ENCODE results near the gene EVA1C.
A peak's percentile ranks its signal among the peaks of the same experiment; 100 is the strongest.
"Not testable (repeated sequence)": the region's sequence is repeated elsewhere in the genome, so short reads cannot be mapped to it uniquely, and the experiment has no call there.

Gene EVA1C

DNA sequence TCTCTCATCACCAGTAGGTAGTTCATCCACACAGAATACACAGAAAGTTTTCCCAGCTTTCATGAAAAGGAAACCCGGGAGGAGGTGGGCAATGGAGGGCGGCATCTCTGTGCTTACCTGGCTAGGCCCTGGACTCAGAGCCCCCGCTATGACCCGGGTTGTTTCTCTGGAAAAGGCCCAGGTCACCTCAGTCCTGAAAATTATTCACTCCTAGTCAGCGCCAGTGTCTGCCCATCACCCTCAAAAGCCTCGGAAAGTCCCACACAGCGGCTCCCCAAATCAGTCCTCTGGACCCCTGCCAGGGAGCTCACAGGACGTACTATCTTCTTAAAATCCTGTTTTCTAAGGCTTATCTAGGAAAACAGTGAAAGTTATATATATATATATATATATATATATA is 121.6 kb downstream of the EVA1C start:
- DNase-seq: no peak

GRCh38 chr21:32535612-32536011 is 123.1 kb downstream of the EVA1C start:
- DNase-seq: no peak

- DNase-seq: no peak
These were observed 125.0 kb downstream of the EVA1C start for GRCh38 chr21:32537569-32537881.

DNA sequence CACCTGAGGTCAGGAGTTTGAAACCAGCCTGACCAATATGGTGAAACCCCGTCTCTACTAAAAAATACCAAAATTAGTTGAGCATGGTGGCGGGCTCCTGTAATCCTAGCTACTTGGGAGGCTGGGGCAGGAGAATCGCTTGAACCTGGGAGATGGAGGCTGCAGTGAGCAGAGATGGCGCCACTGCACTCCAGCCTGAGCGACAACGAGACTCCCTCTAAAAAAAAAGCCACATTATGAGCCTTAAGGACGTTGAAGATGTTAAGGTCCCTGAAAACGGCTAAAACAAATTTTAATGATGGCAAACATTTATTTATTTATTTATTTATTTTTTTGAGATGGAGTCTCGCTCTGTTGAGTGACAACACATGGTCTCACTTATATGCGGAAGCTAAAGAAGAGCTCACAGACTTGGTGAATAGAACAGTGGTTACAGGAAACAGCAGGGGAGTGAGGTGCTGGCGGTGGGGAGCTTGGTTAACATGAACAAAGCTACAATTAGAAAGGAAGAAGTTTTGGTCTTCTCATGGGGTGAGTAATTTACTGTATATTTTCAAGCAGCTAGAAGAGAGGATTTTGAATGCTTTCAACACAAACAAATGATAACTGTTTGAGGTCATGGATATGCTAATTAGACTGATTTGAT is 125.8 kb downstream of the EVA1C start:
- no peak for DNase-seq

DNA sequence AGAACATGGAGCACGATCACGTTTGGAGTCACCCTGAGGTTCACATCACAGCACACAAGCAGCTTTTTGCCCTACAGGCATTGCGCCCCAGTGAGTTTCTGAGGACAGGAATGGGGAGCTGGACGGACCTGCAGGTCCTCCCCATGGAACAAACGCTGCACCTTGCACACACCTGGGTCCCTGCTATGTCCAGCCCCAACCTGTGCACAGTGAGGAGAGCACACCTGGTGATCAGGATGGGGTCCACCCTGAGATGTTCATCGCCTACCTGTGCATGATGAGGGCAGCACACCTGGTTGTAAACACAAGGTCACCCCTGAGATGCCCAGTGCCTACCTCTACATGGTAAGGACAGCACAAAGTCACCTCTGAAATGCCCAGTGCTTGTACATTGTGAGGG is 126.9 kb downstream of the EVA1C start:
- DNase-seq: no peak

DNA sequence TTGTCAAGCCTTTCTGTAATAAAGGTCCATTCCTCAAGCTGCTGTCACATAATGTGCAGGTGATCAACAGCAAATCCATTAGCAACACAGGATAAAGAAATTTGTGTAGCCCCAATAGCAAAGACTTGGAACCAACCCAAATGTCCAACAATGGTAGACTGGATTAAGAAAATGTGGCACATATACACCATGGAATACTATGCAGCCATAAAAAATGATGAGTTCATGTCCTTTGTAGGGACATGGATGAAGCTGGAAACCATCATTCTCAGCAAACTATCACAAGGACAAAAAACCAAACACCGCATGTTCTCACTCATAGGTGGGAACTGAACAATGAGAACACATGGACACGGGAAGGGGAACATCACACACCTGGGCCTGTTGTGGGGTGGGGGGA is 130.6 kb downstream of the EVA1C start:
- DNase-seq: not testable (repeated sequence)

GRCh38 chr21:32543975-32544374 is 131.5 kb downstream of the EVA1C start:
- DNase-seq: no peak

DNA sequence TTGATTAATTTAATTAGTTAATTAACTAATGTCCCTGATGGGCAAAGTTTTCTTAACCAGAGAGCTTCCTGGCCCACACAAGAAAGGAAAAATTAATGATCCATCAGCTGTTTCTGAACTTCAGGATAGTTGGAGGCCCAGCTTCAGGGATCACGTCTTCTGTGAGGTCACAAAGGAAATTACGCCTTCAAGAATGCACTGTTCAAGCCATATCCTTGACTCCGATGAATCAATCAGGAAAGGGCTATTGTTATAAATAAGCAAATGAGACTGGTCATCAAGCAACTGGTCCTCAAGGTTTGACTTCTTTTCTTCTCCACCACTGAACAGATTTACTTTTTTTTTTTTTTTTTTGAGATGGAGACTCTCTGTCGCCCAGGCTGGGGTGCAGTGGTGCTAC is 132.2 kb downstream of the EVA1C start:
- no peak for DNase-seq

DNA sequence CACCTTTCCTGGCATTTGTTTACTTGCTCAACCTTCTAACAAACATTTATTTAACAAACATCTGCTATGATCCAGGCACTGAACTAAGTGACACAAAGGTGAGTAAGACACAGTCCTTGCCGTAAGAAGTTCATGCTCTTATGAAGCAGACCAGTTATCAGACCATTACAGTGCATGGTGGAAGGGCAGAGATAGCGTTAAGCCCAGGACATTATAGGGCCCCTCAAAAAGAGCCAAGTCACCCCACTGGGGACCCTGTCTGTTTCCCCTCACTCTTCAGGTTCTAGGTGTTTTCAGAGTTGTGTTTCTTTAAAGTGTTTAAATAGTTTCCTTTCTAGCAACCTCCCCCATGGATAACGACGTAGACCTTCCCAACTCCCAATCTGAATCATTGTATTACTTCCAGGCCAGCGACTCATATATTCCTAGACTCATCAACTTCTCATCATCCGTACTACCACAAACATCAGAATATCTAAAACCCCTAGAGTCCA is 133.5 kb downstream of the EVA1C start:
- no peak for DNase-seq

DNA sequence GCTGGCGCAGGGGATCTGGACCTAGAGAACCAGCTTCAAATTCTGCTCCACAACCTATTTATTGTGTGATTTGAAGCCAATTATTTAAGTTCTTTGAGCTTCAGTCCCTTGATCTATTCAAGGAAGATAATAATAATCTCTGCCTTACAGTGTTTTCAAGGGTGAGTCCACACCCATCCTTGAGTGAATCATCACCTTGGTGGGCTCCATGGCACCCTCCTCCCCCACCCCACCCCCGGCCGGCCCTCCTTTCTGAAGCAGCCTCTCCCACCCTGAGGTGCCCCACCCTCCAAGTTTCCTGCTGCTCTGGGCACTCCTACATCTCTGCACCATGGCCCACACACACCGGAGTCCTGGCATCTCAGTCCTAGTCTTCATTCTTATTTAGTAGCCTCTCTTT is 134.5 kb downstream of the EVA1C start:
- DNase-seq: no peak

GRCh38 chr21:32548978-32549377 is 136.5 kb downstream of the EVA1C start:
- DNase-seq: no peak

GRCh38 chr21:32549440-32549839 is 136.9 kb downstream of the EVA1C start:
- no peak for DNase-seq

GRCh38 chr21:32549886-32550285 is 137.4 kb downstream of the EVA1C start:
- DNase-seq: no peak

DNA sequence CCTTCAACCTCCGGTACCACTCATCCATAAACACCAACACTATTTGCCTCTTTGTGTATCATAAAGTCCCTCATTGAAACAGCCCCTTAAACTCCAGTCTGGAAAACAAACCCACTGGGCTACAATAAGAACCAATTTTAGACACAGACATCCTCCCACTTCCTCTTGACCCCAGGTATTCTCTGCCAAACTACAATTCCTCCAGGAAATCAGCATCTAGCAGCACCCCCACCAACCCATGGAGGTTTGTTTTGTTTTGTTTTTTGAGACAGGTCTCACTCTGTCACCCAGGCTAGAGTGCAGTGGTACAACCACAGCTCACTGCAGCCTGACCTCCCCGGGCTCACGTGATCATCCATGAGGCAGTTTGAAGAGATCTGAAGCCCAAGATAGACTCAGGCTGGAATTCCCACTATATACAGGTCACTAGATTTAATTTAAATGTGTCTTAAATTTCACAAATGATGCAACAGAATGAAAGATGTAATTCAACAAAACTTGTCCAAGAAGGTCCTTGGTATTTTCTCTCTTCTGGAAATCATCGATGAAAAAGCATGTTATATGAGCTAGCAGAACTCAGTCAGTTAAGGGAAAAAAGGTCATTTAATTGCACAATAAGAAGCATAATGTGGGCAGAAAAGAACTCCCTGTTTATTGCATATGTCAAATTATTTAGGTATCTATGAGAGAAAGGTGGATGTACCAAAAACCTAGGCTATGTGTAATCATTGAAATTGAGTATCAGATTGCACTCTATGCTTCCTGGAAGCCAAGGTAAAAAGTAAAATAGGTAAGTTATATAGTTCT is 142.5 kb downstream of the EVA1C start:
- no peak for DNase-seq

DNA sequence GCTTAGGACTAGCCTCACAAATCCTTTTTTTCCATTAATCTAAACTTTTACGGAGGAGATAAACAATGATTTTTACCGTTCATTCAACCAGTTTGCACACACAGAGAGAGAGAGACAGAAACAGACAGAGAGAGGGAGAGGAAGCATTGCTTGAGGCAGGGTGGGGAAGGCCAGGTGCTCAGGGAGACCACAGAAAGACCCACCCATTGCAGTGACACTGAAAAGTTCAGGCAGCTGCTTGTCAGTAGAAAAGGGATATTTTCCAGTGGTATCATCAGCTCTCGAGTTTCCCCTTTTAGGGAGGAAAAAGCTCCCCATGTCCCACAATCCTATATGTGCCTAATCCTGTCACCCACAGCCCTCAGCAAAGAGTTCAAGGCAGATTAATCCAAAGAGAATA is 145.6 kb downstream of the EVA1C start:
- DNase-seq: no peak

DNA sequence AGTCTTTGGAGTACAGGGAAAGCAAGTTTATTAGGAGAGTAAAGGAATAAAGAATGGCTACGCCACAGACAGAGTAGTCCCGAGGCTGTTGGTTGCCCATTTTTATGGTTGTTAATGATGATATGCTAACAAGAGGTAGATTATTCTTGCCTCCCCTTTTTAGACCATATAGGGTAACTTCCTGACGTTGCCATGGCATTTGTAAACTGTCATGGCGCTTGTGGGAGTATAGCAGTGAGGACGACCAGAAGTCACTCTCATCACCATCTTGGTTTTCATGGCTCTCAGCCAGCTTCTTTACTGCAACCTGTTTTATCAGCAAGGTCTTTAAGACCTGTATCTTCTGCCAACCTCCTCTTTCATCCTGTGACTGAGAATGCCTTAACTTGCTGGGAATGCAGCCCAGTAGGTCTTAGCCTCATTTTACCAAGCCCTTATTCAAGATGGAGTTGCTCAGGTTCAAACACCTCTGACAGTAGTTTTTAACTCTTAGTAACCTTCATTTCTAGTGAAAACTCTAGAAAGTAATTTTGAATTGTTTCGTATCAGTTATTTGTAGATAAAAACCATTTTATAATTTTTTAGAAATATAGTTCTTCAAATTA is 146.6 kb downstream of the EVA1C start:
- DNase-seq: no peak

DNA sequence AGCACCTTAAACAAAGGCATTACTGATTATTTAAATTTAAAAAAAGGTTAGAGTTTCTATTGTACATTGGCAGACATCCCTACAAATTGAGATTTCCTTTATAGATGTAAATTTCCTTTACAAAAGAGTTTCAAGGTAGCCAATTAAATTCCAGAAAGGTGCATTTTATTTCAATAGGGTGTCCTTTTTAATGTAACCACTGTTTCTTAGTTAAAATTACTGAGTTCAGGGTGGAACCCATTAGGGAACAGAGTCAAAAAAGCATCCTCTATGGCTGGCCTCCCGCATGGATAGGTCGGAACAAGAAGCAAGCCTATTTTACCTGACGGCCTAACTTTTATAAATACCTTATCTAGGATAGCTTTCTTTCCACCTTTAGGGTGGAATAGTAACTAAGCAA is 148.4 kb downstream of the EVA1C start:
- no peak for DNase-seq

DNA sequence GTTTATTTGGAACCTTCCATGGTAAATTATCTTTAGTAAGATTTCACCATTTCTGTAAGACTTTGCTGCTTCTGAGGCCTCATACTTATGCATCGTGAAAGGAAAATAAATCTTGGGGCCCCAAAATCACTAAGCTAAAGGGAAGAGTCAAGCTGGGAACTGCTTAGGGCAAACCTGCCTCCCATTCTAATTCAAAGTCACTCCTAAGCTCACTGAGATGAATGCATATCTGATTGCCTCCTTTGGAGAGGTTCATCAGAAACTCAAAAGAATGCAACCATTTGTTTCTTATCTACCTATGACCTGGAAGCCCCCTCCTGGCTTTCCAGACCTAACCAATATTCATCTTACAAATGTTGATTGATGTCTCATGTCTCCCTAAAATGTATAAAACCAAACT is 149.0 kb downstream of the EVA1C start:
- DNase-seq: not testable (repeated sequence)

- peak; percentile 59 for DNase-seq
These were observed 149.9 kb downstream of the EVA1C start for GRCh38 chr21:32562426-32562825.

GRCh38 chr21:32562915-32563314 is 150.4 kb downstream of the EVA1C start:
- no peak for DNase-seq
